CD4-positive, alpha-beta T cell treated with Interleukin-15 for 1 hour (primary cell): Measurements from ENCODE around the gene SP1.

Source experiments
- DNase-seq: peaks from one replicate; pipeline ENCODE4 v3.0.0-alpha.2; 2020

SP1 gene

GRCh38 chr12:53452159-53453077 is 72.4 kb downstream of the SP1 start:
- peak; percentile 74 for DNase-seq

DNA sequence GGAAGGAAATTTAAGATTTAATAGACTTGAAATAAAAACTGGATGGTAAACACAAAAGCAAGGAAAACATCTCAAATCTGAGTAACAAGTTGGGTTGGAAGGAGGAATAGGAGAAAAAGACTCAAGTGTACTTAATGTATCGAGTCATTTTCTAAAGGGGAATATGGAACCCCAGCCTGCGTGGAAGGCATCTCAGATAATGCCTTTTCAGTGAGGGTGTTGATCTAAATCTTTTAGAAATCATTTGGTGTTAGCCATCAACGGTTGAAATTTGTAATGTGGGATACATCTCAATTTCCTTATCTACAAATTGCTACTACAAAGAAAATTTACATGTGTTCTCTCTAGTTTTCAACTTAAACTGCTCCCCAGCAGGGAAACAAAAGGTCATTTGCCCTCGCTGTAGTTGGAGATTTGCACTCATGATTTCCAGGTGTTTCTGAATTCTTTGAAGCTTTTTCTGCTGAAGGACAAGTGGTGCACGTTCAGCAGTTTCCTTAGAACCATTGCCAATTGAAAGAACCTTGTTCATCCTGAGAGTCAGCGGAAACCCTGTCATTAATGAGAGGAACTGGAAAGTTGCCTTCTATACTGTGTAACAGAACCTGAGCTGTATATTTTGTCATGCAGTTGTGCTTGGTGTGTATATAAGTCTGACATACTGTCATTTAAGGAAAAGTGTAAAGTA is 74.1 kb downstream of the SP1 start:
- no peak for DNase-seq

- DNase-seq = no peak
Measured at GRCh38 chr12:53454707-53455106, 74.7 kb downstream of the SP1 start.

GRCh38 chr12:53456654-53457366 is 76.8 kb downstream of the SP1 start:
- no peak for DNase-seq

- no peak for DNase-seq
Measured at GRCh38 chr12:53459097-53459496, 79.1 kb downstream of the SP1 start.

DNA sequence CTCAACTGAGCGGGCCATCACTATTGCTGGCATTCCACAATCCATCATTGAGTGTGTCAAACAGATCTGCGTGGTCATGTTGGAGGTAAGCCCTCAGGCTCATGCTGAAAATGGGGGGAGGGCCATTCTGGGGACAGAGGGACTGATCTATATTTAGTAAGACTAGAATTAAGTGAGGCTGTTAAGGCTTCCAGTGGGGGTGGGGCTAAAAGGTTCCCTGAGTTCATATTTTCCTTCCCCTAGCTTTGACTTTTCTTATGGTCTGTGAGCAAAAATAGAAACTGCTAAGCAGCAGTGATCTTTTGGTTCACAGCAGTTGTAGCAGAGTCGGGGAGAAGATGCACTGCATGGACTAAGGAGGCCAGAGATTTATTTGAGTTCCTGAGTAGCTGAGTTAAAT is 81.1 kb downstream of the SP1 start:
- no peak for DNase-seq

- no peak for DNase-seq
Measured at GRCh38 chr12:53461591-53461990, 81.6 kb downstream of the SP1 start.

- DNase-seq = no peak
Measured at GRCh38 chr12:53462935-53463334, 83.0 kb downstream of the SP1 start.

DNA sequence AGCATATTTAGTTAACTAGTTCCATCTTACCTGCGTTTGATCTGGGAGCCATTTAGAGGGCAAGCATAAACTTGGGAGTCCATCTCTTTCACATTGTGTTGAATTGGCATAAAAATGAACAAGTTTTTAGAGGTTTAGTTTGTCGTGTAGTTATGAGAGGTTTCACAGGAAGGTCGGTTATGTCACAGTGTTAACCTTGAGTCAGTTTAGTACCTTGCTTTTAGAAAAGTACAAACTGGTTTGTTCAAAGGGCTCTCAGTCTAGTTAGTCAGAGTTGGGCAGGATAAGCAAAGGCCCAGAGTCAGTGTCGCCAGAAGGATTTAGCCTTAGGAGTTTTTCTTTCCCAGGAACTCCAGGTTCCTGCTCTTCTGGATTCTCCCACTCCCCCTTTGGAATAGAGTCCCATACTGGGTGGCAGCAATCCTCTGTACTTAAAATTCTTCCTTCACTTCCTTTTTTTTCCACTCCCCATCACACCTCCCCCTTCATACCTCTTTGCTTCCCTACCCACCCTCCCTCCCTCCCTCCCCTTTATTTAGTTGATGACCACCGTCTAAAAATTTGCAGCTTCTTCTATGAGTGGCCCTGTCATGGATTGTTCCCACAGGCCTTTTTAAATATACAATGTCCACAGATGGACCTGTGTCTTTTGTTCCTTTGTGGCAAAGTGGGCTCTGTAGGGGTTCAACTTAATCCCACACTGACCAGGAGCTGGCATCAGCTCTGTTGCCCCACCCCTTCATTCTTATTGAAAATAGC is 84.0 kb downstream of the SP1 start:
- no peak for DNase-seq

DNA sequence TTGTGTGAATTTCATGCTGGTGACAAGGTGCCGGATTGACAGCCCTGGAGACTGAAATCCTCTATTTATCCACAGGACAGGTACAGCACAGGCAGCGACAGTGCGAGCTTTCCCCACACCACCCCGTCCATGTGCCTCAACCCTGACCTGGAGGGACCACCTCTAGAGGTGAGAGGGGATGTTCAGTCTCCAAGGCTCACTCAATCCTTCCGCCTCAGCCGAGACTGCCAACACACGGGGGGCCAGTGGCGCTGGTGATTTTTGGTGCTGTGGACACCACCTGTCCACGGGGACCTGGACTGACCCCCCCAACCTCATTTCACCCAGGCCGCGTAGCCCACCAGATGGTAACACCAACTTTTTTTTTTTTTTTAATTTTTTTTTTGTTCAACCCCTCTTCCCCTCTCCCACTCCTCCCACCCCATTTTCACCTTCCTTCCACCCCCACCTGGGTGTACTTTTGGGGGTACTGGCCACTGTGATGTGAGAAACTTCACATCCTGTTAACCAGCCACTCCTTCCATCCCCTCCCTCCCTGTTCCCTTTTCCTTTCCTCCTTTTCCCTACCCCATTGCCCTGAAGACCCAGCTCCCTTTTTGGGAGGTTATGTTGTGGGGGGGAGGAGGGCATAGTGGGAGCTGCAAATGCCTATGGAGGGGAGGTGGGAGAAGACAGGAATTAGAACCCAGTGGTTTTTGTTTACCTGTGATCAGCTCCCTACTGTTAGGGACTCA is 84.9 kb downstream of the SP1 start:
- DNase-seq = no peak

GRCh38 chr12:53465679-53466078 is 85.7 kb downstream of the SP1 start:
- DNase-seq = no peak
